Keratinocyte (primary cell): ENCODE results near the gene ST6GAL1. TPM values are rescaled to one million over a fixed set of nuclear protein-coding genes. Genes with fewer than 3 reads are reported as not detected.

Experiments
- DNase-seq: peaks from one replicate; pipeline ENCODE4 v3.0.0-alpha.2; 2011; ENCODE audit warnings: low read depth, missing footprints, low spot score
- FAIRE-seq: peaks from 2 replicates; lab custom pipeline; 2011; peaks lifted over from hg19 to GRCh38; lab: Jason Lieb, UNC
- H2AFZ ChIP-seq: 2 replicates; pipeline ENCODE4 v1.6.0; 2012; ENCODE audit warnings: low read length, control low read depth, inconsistent platforms; ENCODE audit not compliant: control insufficient read depth
- H3K27ac ChIP-seq: 2 replicates; pipeline ENCODE4 v1.5.1; 2011; ENCODE audit warnings: low read length; ENCODE audit not compliant: control insufficient read depth, insufficient read depth
- H3K27me3 ChIP-seq: 3 replicates; pipeline ENCODE4 v1.6.0; 2011; ENCODE audit warnings: low read length; ENCODE audit not compliant: control insufficient read depth, insufficient read depth; ENCODE audit errors: extremely low read depth
- H3K36me3 ChIP-seq, 2 experiments: 2 replicates in 1 of 2; 3 replicates in 1 of 2; pipeline ENCODE4 v1.5.1; 2011; ENCODE audit warnings: low read length in 2 of 2, mild to moderate bottlenecking in 1 of 2; ENCODE audit not compliant: control insufficient read depth in 2 of 2, insufficient read depth in 2 of 2; ENCODE audit errors: extremely low read depth in 1 of 2
- H3K4me1 ChIP-seq: 3 replicates; pipeline ENCODE4 v1.5.1; 2011; ENCODE audit warnings: low read length; ENCODE audit not compliant: control insufficient read depth, insufficient read depth; ENCODE audit errors: extremely low read depth
- H3K4me2 ChIP-seq: 3 replicates; pipeline ENCODE4 v1.6.0; 2011; ENCODE audit warnings: low read depth, low read length; ENCODE audit not compliant: control insufficient read depth, insufficient read depth; ENCODE audit errors: extremely low read depth
- H3K4me3 ChIP-seq, 3 experiments: fragments of 200-600 bp in 1 of 3; sonication (generic) in 1 of 3; 2 replicates in 2 of 3; 3 replicates in 1 of 3; pipeline ENCODE4 v1.5.1; 2011 to 2016; ENCODE audit warnings: low read length in 3 of 3, mild to moderate bottlenecking in 3 of 3, control low read depth in 2 of 3, inconsistent platforms in 1 of 3, low read depth in 1 of 3, mixed read lengths in 1 of 3, mixed run types in 1 of 3, moderate library complexity in 1 of 3; ENCODE audit not compliant: control insufficient read depth in 2 of 3, insufficient read depth in 2 of 3; ENCODE audit errors: extremely low read depth in 1 of 3
- H3K79me2 ChIP-seq: 2 replicates; pipeline ENCODE4 v1.6.0; 2012; ENCODE audit warnings: low read length; ENCODE audit not compliant: control insufficient read depth, insufficient read depth
- H3K9ac ChIP-seq: 3 replicates; pipeline ENCODE4 v1.6.0; 2011; ENCODE audit warnings: low read length; ENCODE audit not compliant: control insufficient read depth, insufficient read depth; ENCODE audit errors: extremely low read depth
- H3K9me1 ChIP-seq: 3 replicates; pipeline ENCODE4 v1.6.0; 2011; ENCODE audit warnings: low read length; ENCODE audit not compliant: control insufficient read depth, insufficient read depth; ENCODE audit errors: extremely low read depth
- H3K9me3 ChIP-seq: 2 replicates; pipeline ENCODE4 v1.5.1; 2012; ENCODE audit warnings: low read depth, low read length; ENCODE audit not compliant: control insufficient read depth
- H4K20me1 ChIP-seq: 3 replicates; pipeline ENCODE4 v1.6.0; 2011; ENCODE audit warnings: low read length; ENCODE audit not compliant: control insufficient read depth, insufficient read depth; ENCODE audit errors: extremely low read depth
- CTCF ChIP-seq, 3 experiments: IDR thresholded peaks in 1 of 3; conservative IDR thresholded peaks in 1 of 3; optimal IDR thresholded peaks in 1 of 3; 2 replicates in 2 of 3; 3 replicates in 1 of 3; pipeline versions ENCODE3 to v1.5.1; 2011; ENCODE audit warnings: low read length in 3 of 3, mild to moderate bottlenecking in 3 of 3, moderate library complexity in 2 of 3, control low read depth in 1 of 3, inconsistent platforms in 1 of 3; ENCODE audit not compliant: insufficient read depth in 2 of 3; ENCODE audit errors: extremely low read depth in 1 of 3
- EZH2 ChIP-seq: IDR thresholded peaks from one replicate; pipeline ENCODE4 v1.6.1; 2012; ENCODE audit warnings: inconsistent platforms, mild to moderate bottlenecking, low read length, moderate library complexity
- dilution Hi-C: fragments of 300-500 bp; cut with MboI; formaldehyde crosslinking; loops from one replicate; pipeline ENCODE4 v1.7.0; 2020; ENCODE audit warnings: low sequenced_read_pairs; ENCODE audit not compliant: extremely low pct_ligation_motif_present
- polyA plus RNA-seq, 5 experiments: library from polyadenylated mRNA; depleted of rRNA in 3 of 5; stranded (reverse) in 3 of 5; stranded (forward) in 1 of 5; unstranded in 1 of 5; fragments of >200 nt; gene quantifications; 1 replicate in 1 of 5; 2 replicates in 3 of 5; 3 replicates in 1 of 5; pipeline versions ENCODE4 v1.2.1 to v1.2.3, GENCODE V29; 2011 to 2012; ENCODE audit warnings: missing spikeins in 2 of 5, low read depth in 1 of 5, low replicate concordance in 1 of 5

ST6GAL1 gene
- polyA plus RNA-seq, 1 donor (not counting 4 experiments of a cell fraction or from before 2014, with no cell fraction given): 7.5 TPM

- no peaks in the 10 kb centered on the region for H3K79me2 ChIP-seq
- no peaks in the 10 kb centered on the region for H3K9me3 ChIP-seq
- peaks cover 0 to 1% of the 10 kb centered on the region in 2 experiments for H3K36me3 ChIP-seq
- FAIRE-seq (no peak), DNase-seq (no peak)
- dilution Hi-C loops: no loop called here
- H3K9me1 ChIP-seq: no peaks in the 10 kb centered on the region
- no peak overlapping the region for H3K27ac ChIP-seq
- no peak overlapping the region for H2AFZ ChIP-seq
- TF ChIP-seq EZH2 (no peak), CTCF (optimal IDR thresholded peaks at IDR 0.05 in 1 of 3, IDR thresholded peaks at IDR 0.05 in 1 of 3, conservative IDR thresholded peaks at IDR 0.05 in 1 of 3; ENCODE audit: extremely low read depth in 1 of 3, insufficient read depth in 2 of 3, low read length in 3 of 3) (no peak)
- no peaks in the 10 kb centered on the region for H4K20me1 ChIP-seq
- H3K9ac ChIP-seq: no peak overlapping the region
- no peak overlapping the region for H3K4me2 ChIP-seq
- no peaks in the 10 kb centered on the region for H3K27me3 ChIP-seq
- no peaks in the 10 kb centered on the region for H3K4me1 ChIP-seq
- H3K4me3 ChIP-seq: no peak overlapping the region
Observed at GRCh38 chr3:186964616-186965015, 34.3 kb downstream of the ST6GAL1 start.

GRCh38 chr3:186965141-186965879 lies 35.0 kb downstream of the ST6GAL1 start:
- Histone ChIP-seq H3K9ac (no peak overlapping the region), H3K4me3 (no peak overlapping the region), H3K36me3 (peaks cover 0 to 1% of the 10 kb centered on the region in 2 experiments), H3K27me3 (no peaks in the 10 kb centered on the region), H3K9me1 (no peaks in the 10 kb centered on the region), H3K9me3 (no peaks in the 10 kb centered on the region), H4K20me1 (no peaks in the 10 kb centered on the region), H3K27ac (no peak overlapping the region), H3K4me2 (no peak overlapping the region), H3K79me2 (no peaks in the 10 kb centered on the region), H2AFZ (no peak overlapping the region), H3K4me1 (no peaks in the 10 kb centered on the region)
- DNase-seq (no peak), FAIRE-seq (no peak)
- TF ChIP-seq CTCF (optimal IDR thresholded peaks at IDR 0.05 in 1 of 3, IDR thresholded peaks at IDR 0.05 in 1 of 3, conservative IDR thresholded peaks at IDR 0.05 in 1 of 3; ENCODE audit: extremely low read depth in 1 of 3, insufficient read depth in 2 of 3, low read length in 3 of 3) (no peak), EZH2 (no peak)
- dilution Hi-C loops: no loop called here
